ENCODE measurements around the gene FCHO1.

GRCh38 chr19:17780781-17781180 lies 29.5 kb downstream of the FCHO1 start:
- no peak for TF ChIP-seq NFE2L2 (conservative IDR thresholded peaks at IDR 0.05; ENCODE audit: low read length)
- no peak for TF ChIP-seq CBX2 (IDR thresholded peaks at IDR 0.05; ENCODE audit: borderline replicate concordance, low read depth)
- no peak for TF ChIP-seq RCOR1 (IDR thresholded peaks at IDR 0.05; ENCODE audit: low read depth, low read length)

Measured in A549 (cell line).